Measurements from ENCODE around the gene CHP1. TPM values are rescaled to one million over a fixed set of nuclear protein-coding genes. Genes with fewer than 3 reads are reported as not detected.

The CHP1 gene
- total RNA-seq, 1 donor from 2014 or later = 72.9 TPM

DNA sequence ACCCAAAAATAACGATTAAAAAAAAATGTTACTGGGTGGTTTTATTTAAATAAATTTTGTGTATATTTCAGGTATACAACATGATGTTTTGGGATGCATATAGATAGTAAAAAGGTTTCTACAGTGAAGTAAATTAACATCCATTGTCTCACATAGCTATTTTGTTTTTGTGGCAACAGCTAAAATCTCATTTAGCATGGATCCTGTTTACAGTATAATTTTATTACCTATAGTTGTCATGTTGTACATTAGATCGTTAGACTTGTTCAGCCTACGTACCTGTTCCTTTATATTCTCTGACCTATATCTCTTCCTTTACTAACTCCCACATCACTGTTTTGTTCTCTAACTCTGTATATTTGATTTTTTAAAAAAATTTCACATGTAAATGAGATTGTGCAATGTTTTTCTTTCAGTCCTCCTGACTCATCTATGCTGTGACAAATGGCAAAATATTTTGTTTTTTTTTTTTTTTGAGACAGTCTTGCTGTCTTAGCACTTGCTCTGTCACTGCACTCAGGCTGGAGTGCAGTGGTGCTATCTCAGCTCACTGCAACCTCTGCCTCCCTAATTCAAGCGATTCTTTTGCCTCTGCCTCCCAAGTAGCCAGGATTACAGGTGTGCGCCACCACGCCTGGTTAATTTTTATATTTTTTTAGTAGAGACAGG is 55.7 kb downstream of the CHP1 start:
- intact Hi-C loops (cut with micrococcal nuclease) = loop anchor here (10.0 kb wide), 1 partner anchor 538 kb away; the partner anchor contains the start of gene JMJD7

- intact Hi-C loops (cut with micrococcal nuclease) = loop anchor here (10.0 kb wide), 1 partner anchor 536 kb away; the partner anchor contains the start of gene JMJD7
Measured at GRCh38 chr15:41288464-41288863, 57.4 kb downstream of the CHP1 start.

- intact Hi-C loops (cut with micrococcal nuclease) = loop anchor here (10.0 kb wide), 1 partner anchor 535 kb away; the partner anchor contains the start of gene JMJD7
Measured at GRCh38 chr15:41289953-41290352, 58.9 kb downstream of the CHP1 start.

DNA sequence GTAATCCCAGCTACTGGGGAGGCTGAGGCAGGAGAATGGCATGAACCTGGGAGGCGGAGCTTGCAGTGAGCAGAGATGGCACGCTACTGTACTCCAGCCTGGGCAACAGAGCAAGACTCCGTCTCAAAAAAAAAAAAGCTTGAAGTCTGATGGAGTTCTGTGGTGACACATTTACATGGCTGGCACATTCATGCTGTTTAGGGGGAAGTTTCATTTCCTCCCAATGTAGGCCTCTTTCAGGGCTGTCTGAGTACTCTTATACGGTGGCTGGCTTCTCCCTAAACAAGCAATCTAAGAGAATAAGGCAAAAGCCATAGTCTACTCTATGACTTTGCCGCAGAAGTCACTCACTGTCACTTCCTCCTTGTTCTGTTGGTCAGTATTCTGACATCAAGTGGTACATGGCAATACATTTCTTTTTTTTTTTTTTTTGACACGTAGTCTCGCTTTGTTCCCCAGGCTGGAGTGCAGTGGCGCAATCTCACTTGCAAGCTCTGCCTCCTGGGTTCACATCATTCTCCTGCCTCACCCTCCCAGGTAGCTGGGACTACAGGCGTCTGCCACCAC is 60.1 kb downstream of the CHP1 start:
- intact Hi-C loops (cut with micrococcal nuclease) = no loop called here

GRCh38 chr15:41292521-41292920 is 61.5 kb downstream of the CHP1 start:
- intact Hi-C loops (cut with micrococcal nuclease) = loop anchor here (1.0 kb wide), 1 partner anchor 8 kb away; no protein-coding TSS in a partner anchor

DNA sequence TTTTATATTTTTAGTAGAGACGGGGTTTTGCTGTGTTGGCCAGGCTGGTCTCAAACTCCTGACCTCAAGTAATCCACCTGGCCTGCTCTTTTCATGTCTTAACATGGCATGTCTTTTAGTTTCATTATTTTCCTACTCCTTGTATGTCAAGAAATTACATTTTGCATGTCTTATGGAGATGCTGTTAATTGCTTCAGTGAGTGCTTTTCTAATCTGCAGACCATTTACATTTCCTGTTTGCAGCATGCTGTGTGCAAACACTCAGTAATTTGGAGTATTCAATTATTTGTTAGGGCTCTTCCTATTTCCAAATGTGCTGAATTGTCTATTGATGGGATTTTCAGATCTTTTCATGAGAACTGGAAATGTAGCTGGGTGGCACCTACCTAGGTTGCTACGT is 70.1 kb downstream of the CHP1 start:
- intact Hi-C loops (cut with micrococcal nuclease) = loop anchor here (10.0 kb wide), 1 partner anchor 64 kb away; no protein-coding TSS in a partner anchor

- intact Hi-C loops (cut with micrococcal nuclease) = loop anchor here (10.0 kb wide), 1 partner anchor 63 kb away; no protein-coding TSS in a partner anchor
Measured at GRCh38 chr15:41301587-41301986, 70.5 kb downstream of the CHP1 start.

GRCh38 chr15:41304149-41304770 is 73.2 kb downstream of the CHP1 start:
- intact Hi-C loops (cut with micrococcal nuclease) = loop anchor here (10.0 kb wide), 1 partner anchor 61 kb away; no protein-coding TSS in a partner anchor

GRCh38 chr15:41307679-41308078 is 76.6 kb downstream of the CHP1 start:
- intact Hi-C loops (cut with micrococcal nuclease) = loop anchor here (10.0 kb wide), 1 partner anchor 57 kb away; no protein-coding TSS in a partner anchor

DNA sequence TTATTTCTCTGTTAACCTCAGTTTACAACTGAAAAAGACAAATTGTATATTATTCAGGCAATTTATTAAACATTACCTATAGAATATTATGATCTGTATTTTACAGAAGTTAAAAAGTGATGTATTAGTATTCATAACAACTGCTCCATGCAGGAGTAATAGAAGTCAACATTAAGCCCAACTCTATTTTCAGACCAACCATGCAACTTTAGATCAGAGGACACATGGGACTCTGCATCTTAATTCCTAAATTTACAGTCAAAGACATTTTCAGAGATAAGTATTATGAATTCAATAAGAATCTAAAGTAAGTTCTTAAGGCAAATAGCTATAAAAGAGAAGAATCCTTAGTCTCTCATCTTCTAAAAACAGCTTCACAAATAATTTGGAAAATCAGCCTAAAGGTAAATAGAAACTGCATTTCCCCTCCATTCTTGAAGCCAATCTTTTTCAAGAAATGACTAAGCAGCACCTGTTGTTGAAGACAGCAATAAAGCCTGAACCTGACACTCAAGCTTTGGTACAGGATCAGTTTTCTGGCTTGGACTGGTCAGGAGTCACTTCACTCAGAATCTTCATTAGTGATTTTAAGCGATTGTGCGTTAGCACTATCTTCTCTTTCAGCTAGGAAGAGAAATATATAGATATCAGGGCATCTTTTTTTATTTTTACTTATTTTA is 78.3 kb downstream of the CHP1 start:
- intact Hi-C loops (cut with micrococcal nuclease) = loop anchor here (10.0 kb wide), 1 partner anchor 55 kb away; no protein-coding TSS in a partner anchor

GRCh38 chr15:41320805-41321330 is 89.8 kb downstream of the CHP1 start:
- intact Hi-C loops (cut with micrococcal nuclease) = loop anchor here (10.0 kb wide), 1 partner anchor 104 kb away; no protein-coding TSS in a partner anchor

DNA sequence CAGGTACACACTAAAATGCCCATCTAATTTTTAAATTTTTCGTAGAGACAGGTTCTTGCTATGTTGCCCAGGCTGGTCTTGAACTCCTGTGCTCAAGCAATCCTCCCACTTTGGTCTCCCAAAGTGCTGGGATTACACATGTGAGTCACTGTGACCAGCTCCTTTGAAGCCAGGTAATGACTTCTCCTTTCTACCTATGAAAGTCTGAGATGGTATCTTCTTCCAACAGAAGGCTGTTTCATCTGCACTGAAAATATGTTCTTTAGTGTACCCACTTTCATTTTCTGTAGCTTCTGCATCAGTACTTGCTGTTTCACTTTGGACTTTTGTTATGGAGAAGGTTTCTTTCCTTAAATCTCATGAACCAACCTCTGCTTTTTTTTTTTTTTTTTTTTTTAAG is 92.5 kb downstream of the CHP1 start:
- intact Hi-C loops (cut with micrococcal nuclease) = loop anchor here (2.0 to 10.0 kb wide), 2 partner anchors 101 to 209 kb away; no protein-coding TSS in a partner anchor

GRCh38 chr15:41331281-41331680 is 100.2 kb downstream of the CHP1 start:
- intact Hi-C loops (cut with micrococcal nuclease) = loop anchor here (1.0 kb wide), 1 partner anchor 48 kb away; no protein-coding TSS in a partner anchor

Other genes starting within 250 kb of the CHP1 start
- gene INO80, start 115.0 kb upstream of the CHP1 start, total RNA-seq = 35.2 and 40.5 TPM in 2 replicates
- not detected in 2 replicates for gene EXD1, start 511 bp upstream of the CHP1 start, total RNA-seq
- 14.5 and 17.7 TPM in 2 replicates for gene OIP5, start 101.3 kb downstream of the CHP1 start, total RNA-seq
- 170 and 176 TPM in 2 replicates for gene NUSAP1, start 101.6 kb downstream of the CHP1 start, total RNA-seq
- 17.1 and 19.6 TPM in 2 replicates for gene NDUFAF1, start 171.2 kb downstream of the CHP1 start, total RNA-seq
- 39.8 and 43.9 TPM in 2 replicates for gene RTF1, start 185.8 kb downstream of the CHP1 start, total RNA-seq